ENCODE data around the gene COBLL1.
"Not testable (repeated sequence)": the region's sequence is repeated elsewhere in the genome, so short reads cannot be mapped to it uniquely, and the experiment has no call there.

Gene COBLL1

GRCh38 chr2:164841719-164842623 lies at the start of gene COBLL1:
Gene COBLL1 (minus strand): TSS chr2:164841823. CDS start chr2:164841196, 627 bp downstream.
- DNase-seq (ENCODE audit: low spot score) = no peak

GRCh38 chr2:164890544-164890943 lies 48.9 kb upstream of the COBLL1 start:
- no peak for DNase-seq (ENCODE audit: low spot score)

- no peak for DNase-seq (ENCODE audit: low spot score)
Observed at GRCh38 chr2:164888592-164888991, 47.0 kb upstream of the COBLL1 start.

GRCh38 chr2:164887434-164888144 lies 46.0 kb upstream of the COBLL1 start:
- no peak for DNase-seq (ENCODE audit: low spot score)

GRCh38 chr2:164882276-164882675 lies 40.7 kb upstream of the COBLL1 start:
- no peak for DNase-seq (ENCODE audit: low spot score)

- no peak for DNase-seq (ENCODE audit: low spot score)
Observed at GRCh38 chr2:164881524-164881923, 39.9 kb upstream of the COBLL1 start.

- no peak for DNase-seq (ENCODE audit: low spot score)
Observed at GRCh38 chr2:164879901-164880535, 38.4 kb upstream of the COBLL1 start.

- no peak for DNase-seq (ENCODE audit: low spot score)
Observed at GRCh38 chr2:164877927-164878326, 36.3 kb upstream of the COBLL1 start.

- no peak for DNase-seq (ENCODE audit: low spot score)
Observed at GRCh38 chr2:164877169-164877568, 35.5 kb upstream of the COBLL1 start.

GRCh38 chr2:164875334-164876205 lies 33.9 kb upstream of the COBLL1 start:
- DNase-seq (ENCODE audit: low spot score) = no peak

- no peak for DNase-seq (ENCODE audit: low spot score)
Observed at GRCh38 chr2:164873210-164873908, 31.7 kb upstream of the COBLL1 start.

- DNase-seq (ENCODE audit: low spot score) = no peak
Observed at GRCh38 chr2:164871404-164871803, 29.8 kb upstream of the COBLL1 start.

GRCh38 chr2:164869420-164869772 lies 27.8 kb upstream of the COBLL1 start:
- DNase-seq (ENCODE audit: low spot score) = no peak

- no peak for DNase-seq (ENCODE audit: low spot score)
Observed at GRCh38 chr2:164868563-164869419, 27.2 kb upstream of the COBLL1 start.

- no peak for DNase-seq (ENCODE audit: low spot score)
Observed at GRCh38 chr2:164867779-164868397, 26.3 kb upstream of the COBLL1 start.

GRCh38 chr2:164866381-164866780 lies 24.8 kb upstream of the COBLL1 start:
- DNase-seq (ENCODE audit: low spot score) = not testable (repeated sequence)

- DNase-seq (ENCODE audit: low spot score) = no peak
Observed at GRCh38 chr2:164860694-164861042, 19.0 kb upstream of the COBLL1 start.

GRCh38 chr2:164859906-164860693 lies 18.5 kb upstream of the COBLL1 start:
- not testable (repeated sequence) for DNase-seq (ENCODE audit: low spot score)

GRCh38 chr2:164859251-164859818 lies 17.7 kb upstream of the COBLL1 start:
- no peak for DNase-seq (ENCODE audit: low spot score)
